ENCODE results near the gene PANX1.

- TF ChIP-seq SIN3A (IDR thresholded peaks at IDR 0.05; ENCODE audit: borderline replicate concordance, insufficient read depth, low read depth, low read length) (no peak), CTCF (IDR thresholded peaks at IDR 0.05) (no peak)
Observed at GRCh38 chr11:94217705-94218104, 89.1 kb downstream of the PANX1 start.
